Measurements from ENCODE around the gene CLN6.
"Not testable (repeated sequence)": the region's sequence is repeated elsewhere in the genome, so short reads cannot be mapped to it uniquely, and the experiment has no call there.

The CLN6 gene

DNA sequence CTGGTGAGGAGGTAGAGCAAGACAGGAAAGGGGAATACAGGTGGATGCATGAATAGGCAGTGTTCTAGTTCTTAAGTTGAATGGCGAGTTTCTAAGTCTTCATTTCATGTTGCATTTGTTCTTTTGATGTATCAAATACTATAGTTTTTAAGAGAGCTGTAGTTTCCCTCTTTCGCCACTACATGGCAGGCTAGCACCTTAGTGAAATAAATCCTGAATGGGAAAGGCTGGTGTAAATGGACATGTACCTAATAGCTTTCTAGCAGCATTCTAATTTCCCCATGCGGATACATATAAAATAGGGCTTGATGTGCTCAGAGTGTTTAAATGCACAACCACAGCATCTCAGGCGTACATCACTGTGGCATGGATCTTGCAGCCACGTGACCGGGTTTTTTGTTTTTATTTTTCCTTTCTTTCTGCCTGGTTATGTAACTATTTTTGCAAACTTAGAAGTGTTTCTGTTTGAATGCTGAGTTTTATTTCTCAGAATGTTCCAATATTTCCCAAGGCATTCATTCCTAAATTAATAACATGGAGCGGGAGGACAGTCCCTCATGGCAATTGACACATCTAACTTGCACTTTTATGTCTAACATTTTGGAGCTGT is 23.5 kb upstream of the CLN6 start:
- DNase-seq: peak; percentile 14

DNA sequence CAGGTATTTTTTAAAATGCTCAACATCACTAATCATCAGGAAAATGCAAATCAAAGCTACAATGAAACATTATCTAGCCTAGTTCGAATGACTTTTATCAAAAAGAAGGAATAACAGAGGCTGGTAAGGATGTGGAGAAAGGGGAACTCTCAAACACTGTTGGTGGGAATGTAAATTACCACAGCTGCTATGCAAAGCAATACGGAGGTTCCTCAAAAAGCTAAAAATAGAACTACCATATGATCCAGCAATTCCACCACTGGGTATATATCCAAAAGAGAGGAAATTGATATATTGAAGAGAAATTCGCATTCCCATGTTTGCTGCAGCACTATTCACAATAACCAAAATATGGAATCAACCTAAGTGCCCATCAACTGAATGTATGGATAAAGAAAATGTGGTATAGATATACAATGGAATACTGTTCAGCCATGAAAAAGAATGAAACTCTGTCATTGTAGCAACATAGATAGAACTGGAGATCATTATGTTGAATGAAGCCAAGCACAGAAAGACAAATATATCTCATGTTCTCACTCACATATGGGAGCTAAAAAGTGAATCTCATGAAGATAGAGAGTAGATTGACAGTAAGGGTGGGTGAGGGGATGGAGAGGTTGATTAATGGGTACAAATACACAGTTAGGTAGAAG is 19.7 kb upstream of the CLN6 start:
- DNase-seq: no peak

DNA sequence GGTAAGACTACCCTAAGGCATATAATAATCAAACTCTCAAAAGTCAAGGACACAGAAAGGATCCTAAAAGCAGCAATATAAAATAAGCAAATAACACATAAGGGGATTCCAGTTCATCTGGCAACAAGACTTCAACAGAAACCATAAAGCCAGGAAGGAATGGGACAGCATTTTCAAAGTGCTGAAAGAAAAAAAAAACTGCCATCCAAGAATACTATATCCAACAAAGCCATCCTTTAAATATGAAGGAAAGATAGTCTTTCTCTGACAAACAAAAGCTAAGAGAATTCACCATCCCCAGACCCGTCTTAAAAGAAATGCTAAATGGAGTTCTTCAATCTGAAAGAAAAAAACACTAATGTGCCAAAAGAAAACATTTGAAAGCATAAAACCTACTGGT is 14.7 kb upstream of the CLN6 start:
- DNase-seq: no peak

DNA sequence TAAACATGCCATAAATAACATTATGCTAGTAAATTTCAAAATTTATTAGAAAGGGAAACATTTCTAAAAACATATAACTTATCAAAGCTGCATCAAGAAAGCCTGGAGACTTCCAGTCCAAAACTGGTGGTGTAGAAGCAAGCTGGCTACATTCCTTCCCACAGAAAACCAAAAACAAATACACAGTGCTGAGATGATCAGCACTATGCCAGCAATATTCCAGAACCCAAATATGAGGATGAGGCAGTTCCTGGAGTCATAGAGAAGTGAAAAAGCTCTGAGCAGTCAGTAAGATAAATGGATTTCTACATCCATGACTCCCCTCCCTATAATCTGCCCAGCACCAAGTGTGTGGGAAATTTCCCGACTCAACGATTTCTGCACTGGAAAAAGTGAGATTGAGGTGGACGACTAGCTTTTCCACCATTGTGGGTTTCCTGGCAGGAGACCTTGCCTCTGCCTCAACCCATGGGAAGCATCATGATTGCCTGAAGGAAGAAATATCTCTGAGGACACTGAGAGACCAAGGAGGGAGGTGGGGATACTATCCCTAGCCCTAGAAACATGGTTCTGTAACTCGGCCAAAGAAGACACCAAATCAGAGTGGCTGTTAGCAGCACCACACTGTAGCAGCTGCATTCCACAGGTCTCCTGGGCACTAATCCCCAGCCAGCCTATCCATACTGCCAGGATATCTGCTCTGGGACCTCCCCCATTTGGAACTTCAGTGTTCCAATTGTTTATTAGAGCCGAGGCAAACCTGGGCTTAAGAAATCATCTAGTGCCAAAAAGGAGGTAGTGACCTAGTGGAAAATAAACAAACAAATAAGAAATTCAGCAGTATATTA is 11.8 kb upstream of the CLN6 start:
- DNase-seq: no peak

DNA sequence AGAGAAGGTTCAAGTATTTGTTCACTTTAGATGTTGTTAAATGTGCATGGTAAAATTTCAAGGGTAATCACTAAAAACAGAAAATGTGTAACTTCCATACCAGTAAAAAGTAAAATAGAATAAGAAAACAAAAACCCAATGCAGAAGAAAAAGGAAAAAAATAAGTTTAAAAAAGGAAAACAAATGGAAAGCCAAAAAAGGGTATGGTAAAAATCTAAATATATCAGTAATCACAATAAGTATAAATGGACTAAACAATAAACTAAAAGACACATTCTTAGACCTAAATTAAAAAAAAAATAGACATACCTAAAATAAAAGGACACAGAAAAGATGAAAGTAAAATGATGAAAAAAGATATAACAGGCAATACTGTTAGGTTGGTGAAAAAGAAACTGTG is 9.5 kb upstream of the CLN6 start:
- no peak for DNase-seq

DNA sequence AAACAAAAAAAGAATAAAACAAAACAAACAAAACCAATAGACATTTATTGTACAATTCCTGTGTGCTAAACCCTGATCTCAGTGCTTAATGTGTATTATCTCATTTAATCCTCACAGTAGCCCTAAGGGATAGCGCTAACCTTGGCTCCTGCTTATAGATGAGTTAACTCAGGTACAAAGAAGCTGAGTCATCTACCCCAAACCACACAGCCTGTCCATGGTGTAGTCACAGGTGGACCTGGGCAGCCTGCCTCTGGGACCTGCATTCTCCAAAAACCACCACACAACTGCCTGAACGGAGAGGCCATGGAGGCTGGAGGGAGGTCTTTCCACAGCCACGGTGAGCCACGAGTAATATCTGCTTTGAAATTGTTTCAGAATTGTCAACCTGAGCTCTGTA is 5.5 kb upstream of the CLN6 start:
- DNase-seq: no peak

DNA sequence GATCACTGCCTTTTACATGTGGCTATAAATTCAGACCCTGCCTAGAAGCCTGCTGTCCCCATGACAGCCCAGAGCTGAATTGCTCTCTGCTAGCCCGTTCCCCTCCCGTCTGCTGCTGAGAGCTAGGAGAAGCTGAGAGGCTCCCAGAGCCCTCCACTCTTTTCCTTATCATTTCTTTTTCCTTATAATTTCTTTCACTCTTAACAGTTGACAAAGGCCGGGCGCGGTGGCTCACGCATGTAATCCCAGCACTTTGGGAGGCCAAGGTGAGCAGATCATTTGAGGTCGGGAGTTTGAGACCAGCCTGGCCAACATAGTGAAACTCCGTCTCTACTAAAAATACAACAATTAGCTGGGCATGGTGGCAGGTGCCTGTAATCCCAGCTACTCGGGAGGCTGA is 5.0 kb upstream of the CLN6 start:
- not testable (repeated sequence) for DNase-seq

DNA sequence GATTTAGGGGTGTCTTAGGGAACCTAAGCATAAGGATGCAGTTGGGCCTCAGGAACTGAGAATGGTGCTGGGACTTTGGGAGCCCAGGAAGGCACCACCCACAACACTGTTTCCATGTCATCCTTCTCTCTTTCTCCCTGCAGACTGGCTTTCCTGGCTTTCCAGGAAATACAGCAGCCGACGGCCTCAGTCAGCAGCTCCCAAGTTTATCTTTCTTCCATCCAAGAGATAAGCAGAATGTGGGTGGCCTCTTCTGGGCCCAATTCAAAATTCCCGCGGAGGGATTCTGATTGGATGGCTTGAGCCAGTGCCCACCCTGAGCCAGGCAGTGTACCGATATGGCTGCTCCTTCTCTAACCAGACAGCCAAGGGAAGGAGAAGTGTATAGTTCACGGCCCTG is 4.5 kb upstream of the CLN6 start:
- no peak for DNase-seq

DNA sequence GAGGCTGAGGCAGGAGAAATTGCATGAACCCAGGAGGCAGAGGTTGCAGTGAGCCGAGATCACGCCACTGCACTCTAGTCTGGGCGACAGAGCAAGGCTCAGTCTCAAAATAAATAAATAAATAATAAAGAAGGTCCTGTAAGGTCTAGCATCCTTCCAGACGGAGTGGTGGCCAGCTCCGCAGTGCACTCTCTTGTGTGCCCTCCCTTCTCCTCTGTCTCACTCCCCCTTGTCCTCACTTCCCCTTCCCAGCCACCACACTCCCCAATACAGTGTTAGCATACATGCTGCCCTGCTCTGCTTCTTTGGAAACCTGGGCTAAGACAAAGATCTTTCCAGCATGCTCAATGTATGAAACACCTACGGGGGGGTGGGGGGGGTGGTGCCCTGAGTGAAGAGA is 3.4 kb upstream of the CLN6 start:
- DNase-seq: no peak

DNA sequence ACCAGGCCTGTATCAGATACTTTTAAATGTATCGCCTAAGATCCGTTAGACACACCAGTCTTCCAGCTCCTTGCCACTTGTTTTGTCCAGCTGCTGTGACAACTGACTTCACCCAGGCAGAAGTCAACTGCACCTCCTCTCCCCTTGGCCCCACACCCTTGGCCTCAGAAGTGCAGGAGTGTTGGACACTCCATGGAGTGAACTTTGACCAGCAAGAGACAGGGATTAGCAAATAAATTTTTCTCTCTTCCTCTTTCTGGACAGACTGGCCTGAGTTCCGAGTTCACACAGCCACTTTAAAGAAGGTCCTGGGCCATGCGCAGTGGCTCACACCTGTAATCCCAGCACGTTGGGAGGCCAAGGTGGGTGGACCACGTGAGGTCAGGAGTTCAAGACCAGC is 2.9 kb upstream of the CLN6 start:
- DNase-seq: no peak

DNA sequence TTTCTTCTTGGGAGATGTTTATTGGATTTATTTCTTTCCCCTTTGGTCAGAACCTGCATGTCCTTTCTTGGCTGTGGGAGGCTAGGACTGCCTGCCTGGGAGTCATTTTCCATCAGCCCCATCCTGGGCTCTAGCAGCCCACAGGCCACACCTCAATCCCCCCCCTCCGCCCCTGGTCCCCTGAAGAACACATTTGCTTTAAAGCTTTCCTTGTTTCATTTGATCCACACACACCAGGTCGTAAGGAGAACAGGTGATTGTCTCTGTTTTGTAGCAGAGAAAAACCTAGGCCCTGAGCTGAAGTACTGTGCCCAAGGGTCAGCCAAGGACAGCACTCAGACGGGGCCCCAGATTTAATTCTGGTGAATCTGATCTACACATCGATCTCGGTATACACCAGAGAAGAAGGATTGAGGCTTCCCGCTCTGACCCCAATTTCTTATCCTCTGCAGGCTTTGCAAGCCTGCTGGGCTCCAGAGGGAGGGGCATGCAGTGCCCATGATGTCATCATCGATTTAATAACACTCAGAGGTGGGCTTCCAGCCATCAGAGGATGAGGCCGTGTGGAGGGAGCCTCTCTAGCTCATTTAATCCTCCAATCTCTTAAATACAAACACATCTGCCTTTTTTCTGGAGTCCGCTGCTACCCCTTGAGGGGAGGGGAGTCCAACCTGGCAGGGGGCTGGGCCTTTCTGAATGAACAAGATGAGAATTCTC is 1.7 kb upstream of the CLN6 start:
- DNase-seq: no peak

DNA sequence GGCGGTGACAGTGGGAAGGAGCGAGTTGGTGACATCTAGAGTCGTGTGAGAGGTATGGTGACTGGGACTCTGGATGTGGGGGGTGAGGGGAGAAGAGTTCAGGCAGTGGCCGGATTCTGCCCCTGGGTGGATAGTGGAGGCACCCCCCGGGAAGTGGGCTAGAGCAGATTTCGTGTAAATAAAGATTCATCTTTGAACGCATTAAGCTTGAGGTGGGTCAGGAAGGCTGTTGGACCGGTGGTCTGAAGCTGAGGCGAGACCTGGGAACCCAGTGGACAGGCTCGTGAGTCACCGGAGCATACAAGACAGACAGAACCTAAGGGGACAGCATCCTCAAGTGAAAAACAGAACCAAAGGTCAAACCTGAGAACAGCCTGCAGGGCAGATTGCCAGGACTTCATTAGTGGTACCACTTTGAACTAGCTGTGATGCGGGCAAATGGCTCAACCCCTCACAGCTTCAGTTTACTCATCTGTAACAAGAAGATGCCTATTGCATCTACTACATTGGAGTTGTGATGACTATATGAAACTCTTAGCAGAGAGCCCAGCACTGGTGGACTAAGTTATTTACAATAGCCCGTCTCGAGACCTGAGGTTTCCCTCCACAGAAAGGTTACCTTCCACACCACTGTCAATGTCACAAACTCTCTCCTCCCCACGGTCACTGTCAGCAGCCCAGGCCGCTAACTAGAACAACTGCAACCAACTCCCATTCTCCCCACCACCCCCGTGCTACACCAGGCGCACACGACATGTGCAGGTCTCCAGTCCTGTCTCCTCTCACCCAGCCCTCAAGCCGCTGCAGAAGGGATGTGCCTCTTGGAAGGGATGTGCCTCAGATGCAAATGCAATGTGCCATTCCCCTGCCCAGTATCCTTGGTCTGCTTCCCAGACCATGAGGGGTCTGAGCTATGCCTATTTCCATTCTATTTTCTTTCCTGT is 901 bp upstream of the CLN6 start:
- DNase-seq: no peak

DNA sequence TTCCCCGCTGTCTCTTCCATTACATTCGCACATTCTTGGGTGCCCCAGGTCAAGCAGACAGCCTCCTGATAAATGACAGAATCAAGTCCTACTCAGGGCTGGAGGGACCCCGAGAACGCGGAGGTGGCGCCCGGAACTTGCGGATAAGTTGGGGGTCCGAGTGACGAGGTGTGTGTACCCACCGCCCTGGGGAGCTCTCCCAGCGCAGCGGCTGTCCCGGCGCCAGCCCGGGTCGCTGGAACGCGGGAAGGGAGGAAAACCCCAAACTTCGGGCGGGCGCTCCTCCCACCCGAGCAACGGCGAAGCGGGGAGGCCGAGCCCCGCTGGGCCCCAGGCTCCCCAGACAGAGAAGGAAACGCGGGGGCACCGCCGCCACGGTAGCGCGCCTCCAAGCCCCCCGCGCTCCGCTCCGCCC is 550 bp downstream of the CLN6 start:
- no peak for DNase-seq

DNA sequence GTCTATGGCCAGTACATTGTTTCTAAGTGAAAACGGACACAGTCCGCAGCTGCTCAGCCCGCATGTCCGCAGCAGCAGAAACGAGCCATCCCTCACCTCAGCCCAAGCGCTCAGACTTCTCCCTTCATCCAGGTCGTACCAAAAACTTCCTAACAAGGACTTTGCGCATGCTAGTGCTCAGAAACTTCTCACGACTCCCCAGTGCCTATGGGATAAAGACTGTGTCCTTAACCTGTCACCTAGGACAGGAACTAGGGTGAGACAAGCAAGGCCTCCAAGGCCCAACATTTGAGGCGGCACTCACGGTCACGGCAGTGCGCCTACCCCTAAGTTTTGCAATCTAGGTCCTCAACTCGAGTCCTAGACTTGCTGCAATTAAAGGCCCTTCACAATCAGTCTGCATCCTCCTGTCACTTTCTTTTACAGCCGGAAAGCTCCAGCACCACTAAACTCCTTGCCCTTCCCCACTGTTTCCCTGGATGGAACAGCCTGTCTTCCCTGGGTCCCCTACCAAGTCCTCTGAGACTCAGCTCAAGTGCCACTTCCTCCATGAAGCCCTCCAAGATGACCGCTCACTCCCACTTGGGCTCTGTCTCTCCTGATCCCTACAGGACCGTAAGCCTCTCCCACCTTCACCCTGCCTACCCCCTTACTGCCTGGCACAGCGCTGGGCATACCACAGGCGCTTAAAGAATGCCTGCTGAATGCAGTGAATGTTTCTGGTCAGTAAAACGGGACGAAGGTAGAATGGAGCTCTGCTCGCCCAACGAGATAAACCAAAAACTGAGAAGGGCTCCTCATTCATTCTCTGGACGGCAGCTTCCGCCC is 1.2 kb downstream of the CLN6 start:
- DNase-seq: no peak

DNA sequence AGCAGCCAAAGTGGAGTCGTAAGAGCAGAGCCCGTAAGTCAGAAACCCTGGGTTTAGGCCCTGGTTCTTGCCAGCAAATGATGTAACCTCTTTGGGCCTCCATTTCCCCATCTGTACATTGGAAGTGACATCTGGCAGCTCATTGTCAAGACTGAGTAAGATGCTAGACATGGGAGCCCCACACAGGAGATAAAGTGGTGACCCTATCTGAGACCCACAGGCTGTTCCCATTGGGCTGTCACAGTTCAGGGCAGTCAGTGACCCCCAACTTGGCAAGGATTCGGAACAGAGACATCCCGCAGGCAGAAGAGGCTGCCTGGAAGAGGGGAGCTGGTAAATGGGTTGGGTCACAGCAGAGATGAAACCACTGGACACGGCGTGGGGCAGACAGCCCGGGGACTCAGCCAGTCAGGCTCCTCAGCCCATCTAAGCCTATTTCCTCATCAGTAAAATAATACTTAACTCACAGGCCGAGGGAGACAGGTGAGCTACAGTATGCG is 1.8 kb downstream of the CLN6 start:
- DNase-seq: no peak

DNA sequence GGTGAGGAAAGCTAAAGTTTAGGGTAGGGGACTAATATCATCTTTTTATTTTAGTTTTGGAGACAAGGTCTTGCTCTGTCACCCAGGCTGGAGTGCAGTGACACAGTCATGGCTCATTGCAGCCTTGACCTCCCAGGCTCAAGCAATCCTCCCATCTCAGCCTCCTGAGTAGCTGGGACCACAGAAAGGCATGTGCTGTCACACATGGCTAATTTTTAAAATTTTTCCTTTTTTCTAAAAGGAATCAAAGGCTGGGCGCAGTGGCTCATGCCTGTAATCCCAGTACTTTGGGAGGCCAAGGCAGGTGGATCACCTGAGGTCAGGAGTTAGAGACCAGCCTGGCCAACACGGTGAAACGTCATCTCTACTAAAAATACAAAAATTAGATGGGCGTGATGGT is 4.1 kb downstream of the CLN6 start:
- DNase-seq: not testable (repeated sequence)

DNA sequence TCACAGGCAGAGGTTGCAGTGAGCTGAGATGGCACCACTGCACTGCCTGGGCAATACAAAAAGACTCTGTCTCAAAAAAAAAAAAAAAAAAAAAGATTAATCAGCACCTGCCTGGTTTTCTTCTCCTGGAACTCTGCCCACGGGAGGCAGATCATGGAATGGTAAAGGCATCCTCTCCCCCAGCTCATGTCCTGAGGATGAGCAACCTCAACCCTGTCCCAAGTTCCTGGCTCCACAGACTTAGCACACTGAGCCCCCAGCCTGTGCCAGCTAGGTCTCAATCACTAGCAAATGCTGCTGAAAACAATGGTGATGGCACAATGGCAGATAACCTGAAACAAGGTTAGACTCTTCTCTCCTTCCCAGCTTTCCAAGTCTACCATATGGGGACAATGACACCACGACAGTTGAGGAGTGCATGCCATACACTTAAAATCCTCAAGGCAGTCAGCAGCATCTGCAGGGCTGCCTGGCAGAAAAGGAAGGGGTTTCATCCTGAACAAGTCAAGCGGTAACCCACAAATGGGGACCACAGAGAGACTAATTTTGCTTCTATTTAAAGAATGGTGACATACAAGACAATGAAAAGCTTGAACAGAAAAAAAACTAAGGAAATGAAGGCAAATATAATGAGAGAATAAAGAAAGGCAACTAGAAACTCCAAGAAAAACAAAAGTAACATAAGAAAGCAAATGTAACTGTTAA is 4.8 kb downstream of the CLN6 start:
- DNase-seq: no peak

DNA sequence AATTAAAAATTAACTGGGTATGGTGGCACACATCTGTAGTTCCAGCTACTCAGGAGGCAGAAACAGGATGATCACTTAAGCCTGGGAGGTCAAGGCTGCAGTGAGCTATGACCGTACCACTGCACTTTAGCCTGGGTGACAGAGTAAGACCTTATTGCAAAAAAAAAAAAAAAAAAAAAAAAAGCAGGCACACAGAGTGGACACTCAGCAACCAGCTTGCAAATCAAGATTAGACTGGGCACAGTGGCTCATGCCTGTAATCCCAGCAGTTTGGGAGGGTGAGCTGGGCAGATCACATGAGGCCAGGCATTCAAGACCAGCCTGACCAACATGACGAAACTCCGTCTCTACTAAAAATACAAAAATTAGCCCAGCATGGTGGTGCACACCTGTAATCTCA is 5.4 kb downstream of the CLN6 start:
- DNase-seq: no peak

DNA sequence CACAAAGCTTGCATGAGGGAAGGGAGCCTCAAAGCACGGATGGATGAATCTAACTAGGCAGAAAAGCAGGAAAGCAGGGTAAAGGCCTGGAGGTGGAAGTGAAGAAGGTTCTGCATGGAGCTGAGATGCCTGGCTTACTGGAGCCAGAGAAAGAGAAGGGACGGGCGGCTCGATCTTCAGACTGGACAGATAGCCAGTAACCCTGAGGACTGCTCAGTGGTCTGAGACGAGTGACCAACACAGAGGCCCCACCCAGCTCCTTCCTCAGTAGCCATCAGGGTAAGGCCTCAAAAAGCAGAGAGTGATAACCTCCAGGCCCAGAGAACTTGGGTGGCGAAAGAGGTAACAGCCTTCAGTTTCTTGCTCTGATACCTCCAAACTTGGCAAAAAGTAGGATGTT is 6.4 kb downstream of the CLN6 start:
- no peak for DNase-seq

DNA sequence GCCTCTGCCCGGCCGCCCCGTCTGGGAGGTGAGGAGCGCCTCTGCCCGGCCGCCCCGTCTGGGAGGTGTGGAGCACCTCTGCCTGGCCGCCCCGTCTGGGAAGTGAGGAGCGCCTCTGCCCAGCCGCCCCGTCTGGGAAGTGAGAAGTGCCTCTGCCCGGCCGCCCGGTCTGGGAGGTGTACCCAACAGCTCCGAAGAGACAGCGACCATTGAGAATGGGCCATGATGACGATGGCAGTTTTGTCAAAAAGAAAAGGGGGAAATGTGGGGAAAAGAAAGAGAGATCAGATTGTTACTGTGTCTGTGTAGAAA is 7.1 kb downstream of the CLN6 start:
- not testable (repeated sequence) for DNase-seq
